HG02981 (cell line): Measurements from ENCODE around the gene IGFN1.
"Not testable (repeated sequence)": the region's sequence is repeated elsewhere in the genome, so short reads cannot be mapped to it uniquely, and the experiment has no call there.

Source experiments
- ATAC-seq: cut with Tn5 transposase; IDR thresholded peaks from one replicate; pipeline ENCODE4 v1.9.1; 2021; ENCODE audit warnings: mild to moderate bottlenecking, moderate library complexity; ENCODE audit not compliant: unreplicated experiment

IGFN1 gene

GRCh38 chr1:201239646-201240045, 49.0 kb downstream of the IGFN1 start:
- ATAC-seq: not testable (repeated sequence)

DNA sequence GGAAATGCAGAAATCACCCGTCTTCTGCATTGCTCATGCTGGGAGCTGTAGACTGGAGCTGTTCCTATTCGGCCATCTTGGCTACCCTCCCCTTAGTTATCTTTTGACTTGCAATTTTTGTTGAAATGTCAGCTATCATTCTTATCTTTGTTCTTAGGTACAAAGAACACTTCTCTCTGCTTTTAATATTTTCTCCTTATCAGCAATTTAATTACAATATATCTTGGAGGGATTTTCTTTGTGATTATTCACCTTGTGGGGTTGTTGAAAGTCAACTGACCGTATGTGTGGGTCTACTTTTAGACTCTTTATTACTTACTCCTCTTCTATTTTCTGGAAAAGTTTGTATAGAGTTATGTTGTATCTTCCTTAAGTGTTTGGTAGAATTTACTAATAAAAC, 49.5 kb downstream of the IGFN1 start:
- ATAC-seq: no peak

- no peak for ATAC-seq
Measured at GRCh38 chr1:201241736-201242135, 51.1 kb downstream of the IGFN1 start.

GRCh38 chr1:201245082-201245481, 54.5 kb downstream of the IGFN1 start:
- ATAC-seq: no peak

DNA sequence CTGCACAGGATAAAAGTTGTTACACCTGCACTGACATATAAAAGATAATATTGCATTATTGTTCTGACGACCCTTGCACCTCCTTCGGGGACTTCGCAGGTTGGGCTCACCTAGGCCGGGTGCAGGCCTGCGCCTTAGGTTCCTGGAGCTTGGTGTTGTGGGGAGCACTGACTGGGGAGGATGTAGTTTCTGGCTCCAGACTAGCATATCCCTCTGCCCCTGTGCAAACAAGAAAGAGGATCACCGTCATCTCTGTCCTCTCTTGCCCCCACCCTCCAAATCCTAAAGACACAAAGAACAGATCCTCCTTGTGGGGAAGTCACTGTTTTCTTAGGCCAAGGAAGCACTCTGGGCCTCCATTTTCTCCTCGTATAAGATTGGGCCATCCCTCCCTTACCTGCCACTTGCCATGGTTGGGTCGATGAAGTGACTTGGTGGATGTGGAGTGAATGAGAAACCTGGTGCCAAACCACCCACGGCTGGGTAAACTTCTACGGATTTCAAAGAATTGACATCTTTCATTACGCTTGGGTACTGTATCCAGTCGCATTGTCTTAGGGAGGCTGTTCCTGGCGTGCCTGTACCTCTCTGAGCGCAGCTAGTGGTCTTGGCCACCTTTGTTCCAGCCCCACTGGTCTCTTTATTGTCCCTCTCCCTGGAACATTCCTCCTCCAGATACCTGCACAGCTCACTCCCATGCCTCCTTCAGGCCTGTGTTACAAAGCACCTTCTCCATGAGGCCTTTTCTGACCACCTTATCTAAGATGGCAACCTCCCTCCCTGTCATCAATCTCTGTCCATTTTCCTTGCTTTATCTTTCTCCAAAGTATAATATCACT, 58.3 kb downstream of the IGFN1 start:
- ATAC-seq: no peak

DNA sequence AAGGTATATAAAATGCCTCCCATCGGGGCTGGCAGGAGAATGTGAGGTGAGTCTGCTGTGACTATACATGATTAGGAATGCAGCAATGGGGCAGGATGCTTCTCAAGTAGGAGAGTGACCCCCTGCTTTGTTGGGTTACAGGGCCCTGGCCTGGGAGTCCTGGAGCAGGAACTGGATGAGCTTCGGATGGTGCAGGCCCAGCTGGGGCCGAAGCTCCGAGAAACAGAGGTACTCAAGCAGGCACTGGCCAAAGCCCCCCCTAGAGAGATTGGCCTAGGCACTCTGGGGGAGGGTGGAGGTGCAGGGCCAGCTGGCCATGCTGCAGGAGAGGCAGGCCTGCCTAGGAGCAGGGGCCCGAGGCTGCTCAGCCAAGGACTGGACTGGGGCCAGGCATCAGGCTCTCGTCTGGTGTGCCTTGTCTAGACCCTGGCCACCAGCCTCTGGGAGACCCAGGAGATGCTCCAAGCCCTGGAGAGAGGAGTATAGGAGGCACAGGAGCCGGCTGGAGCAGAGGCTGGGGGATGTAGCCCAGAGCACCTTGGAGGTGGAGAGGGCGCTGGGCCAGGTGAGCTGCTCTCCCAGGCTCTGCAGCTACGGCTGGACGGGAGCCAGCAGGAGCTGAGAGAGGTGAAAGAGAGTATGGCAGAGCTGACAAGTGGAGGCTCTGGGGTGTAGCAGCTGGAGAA, 59.8 kb downstream of the IGFN1 start:
- ATAC-seq: no peak

- no peak for ATAC-seq
Measured at GRCh38 chr1:201251411-201251810, 60.8 kb downstream of the IGFN1 start.

DNA sequence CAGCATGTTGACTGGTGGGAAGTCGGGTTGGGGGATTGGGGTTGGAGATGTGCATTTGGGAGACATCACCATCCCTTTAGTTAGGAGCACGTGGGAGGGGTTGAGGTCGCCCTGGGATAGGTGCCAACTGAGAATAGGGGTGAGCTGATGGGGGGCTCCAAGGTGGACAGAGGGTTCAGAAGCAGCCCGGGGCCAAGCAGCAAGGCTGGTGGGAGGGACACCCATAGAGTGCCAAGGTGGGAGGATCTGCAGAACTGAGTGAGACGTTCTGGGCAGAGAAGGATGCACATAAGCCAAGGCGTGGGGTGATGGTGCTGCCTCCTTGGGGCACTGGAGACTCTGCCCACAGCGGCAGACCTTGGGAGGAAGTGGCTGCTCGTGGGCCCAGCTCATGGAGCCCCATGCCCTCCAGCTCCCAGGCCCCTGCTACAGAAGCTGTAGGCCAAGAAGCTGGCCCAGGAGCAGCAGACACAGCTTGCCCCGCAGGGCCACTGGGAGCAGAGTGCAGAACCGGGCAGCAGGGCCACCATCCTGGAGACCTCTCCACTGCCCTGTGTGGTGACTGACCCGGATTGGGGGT, 61.3 kb downstream of the IGFN1 start:
- ATAC-seq: no peak

DNA sequence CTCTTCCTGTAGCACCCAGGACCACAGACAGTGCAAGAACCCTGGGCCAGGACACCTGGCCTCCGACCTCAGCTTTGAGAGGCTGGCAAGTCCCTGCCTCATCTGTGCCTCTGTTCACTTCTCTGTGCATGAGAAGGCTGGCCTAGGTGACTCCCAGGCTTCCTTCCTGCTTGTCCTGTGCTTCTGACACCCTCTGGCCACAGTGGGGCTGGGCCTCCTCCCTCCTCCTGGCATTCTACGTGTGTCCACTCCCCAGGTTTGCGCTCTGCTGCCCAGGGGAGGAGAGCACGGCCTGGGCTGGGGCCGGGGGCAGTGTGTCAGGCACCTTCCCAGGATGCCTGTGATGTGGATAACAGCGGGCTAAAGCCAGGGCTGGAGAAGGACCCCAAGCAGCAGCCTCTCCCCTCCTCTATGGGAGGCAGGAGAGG, 62.3 kb downstream of the IGFN1 start:
- no peak for ATAC-seq

DNA sequence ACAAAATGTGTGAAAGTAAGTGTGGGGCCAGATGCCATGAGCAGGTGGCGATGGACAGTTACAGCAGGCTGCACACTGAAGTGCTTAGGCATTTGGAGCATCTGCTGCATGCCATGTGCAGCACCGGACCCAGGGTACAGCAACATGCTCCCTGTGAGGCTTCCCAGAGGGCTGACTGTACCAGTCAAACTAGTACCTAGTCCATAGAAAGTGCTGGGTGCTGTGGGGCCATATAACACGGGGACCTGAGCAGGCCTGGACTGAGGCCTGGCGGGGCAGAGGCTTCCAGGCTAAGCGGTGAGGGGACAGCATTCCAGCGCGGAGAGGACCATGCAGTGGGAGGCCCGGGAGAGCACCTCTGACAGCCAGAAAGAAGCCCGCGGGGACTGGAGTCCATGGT, 62.8 kb downstream of the IGFN1 start:
- no peak for ATAC-seq

- ATAC-seq: no peak
Measured at GRCh38 chr1:201253906-201254624, 63.4 kb downstream of the IGFN1 start.

GRCh38 chr1:201254625-201255478, 64.2 kb downstream of the IGFN1 start:
- no peak for ATAC-seq

- no peak for ATAC-seq
Measured at GRCh38 chr1:201255479-201256362, 65.1 kb downstream of the IGFN1 start.

DNA sequence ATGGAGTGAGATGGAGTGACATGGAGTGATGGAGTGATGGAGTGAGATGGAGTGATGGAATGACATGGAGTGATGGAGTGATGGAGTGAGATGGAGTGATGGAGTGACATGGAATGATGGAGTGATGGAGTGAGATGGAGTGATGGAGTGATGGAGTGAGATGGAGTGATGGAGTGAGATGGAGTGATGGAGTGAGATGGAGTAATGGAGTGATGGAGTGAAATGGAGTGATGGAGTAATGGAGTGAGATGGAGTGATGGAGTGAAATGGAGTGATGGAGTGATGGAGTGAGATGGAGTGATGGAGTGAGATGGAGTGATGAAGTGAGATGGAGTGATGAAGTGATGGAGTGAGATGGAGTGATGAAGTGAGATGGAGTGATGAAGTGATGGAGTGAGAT, 67.5 kb downstream of the IGFN1 start:
- not testable (repeated sequence) for ATAC-seq

DNA sequence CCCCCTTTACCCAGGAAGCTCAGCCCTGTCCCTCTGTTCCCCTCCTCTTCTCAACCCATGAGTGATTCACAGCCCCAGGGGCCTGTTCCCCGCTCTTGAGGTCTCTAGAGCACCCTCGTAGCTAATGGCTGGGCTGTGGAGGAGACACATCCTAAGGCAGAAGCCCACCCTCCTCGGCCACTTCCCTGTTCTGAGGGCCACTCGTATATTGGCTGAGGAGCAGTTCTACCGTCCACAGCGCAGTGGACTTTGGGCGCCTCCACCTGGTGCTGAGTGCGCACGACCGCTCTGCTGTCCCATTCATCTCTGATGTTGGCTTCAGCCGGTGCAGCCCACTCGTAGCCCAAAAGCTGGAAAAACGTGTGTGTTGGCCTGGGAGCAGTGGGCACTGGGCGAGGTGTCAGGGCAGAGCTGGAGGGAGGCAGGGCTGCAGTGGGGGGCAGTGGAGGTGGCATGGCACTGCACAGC, 68.2 kb downstream of the IGFN1 start:
- no peak for ATAC-seq

GRCh38 chr1:201259476-201260235, 69.0 kb downstream of the IGFN1 start:
- ATAC-seq: no peak

DNA sequence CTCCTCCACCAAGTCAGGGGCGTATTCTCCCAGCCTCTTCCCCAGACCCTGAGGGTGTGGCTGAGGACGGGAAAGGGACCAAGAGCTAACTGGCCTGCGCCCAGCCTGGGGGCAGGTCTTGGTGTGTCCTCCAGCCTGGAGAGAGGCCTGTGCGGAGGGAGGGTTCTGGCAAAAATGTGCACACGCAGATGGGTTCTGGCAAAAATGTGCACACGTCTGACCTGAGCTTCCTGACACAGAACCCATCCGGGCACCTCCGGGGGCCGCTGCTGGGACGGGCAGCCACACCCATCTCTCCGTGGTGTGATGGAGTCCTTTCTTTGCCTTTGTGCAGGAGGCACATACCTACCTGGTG, 69.6 kb downstream of the IGFN1 start:
- no peak for ATAC-seq

GRCh38 chr1:201260648-201261311, 70.2 kb downstream of the IGFN1 start:
- ATAC-seq: no peak
